ENCODE data around the gene GINS2.

The GINS2 gene

GRCh38 chr16:85704900-85705846, 16.4 kb upstream of the GINS2 start:
- H3K9me3 Mint-ChIP-seq: no peaks in the 10 kb centered on the region
- no peaks in the 10 kb centered on the region for H3K27me3 Mint-ChIP-seq
- ATAC-seq (no peak), DNase-seq (no peak)
- no peaks in the 10 kb centered on the region for H3K4me1 Mint-ChIP-seq
- H3K4me3 Mint-ChIP-seq: no peak overlapping the region
- H3K27ac Mint-ChIP-seq: peak overlapping the region in 1 of 2 donors; percentile 50

- H3K9me3 Mint-ChIP-seq: no peaks in the 10 kb centered on the region
- no peaks in the 10 kb centered on the region for H3K4me1 Mint-ChIP-seq
- DNase-seq (no peak), ATAC-seq (no peak)
- H3K27ac Mint-ChIP-seq: no peak overlapping the region
- H3K4me3 Mint-ChIP-seq: no peak overlapping the region
- H3K27me3 Mint-ChIP-seq: no peaks in the 10 kb centered on the region
These were observed 15.3 kb upstream of the GINS2 start for GRCh38 chr16:85704011-85704410.

- Mint-ChIP-seq H3K9me3 (no peaks in the 10 kb centered on the region), H3K4me3 (no peak overlapping the region), H3K27ac (no peak overlapping the region), H3K27me3 (peaks cover 36% of the 10 kb centered on the region), H3K4me1 (no peaks in the 10 kb centered on the region)
- DNase-seq (no peak), ATAC-seq (no peak)
These were observed 10.9 kb upstream of the GINS2 start for GRCh38 chr16:85699628-85700027.

GRCh38 chr16:85698935-85699558, 10.3 kb upstream of the GINS2 start:
- Mint-ChIP-seq H3K4me1 (no peaks in the 10 kb centered on the region), H3K27me3 (peaks cover 36% of the 10 kb centered on the region), H3K4me3 (no peak overlapping the region), H3K9me3 (no peaks in the 10 kb centered on the region), H3K27ac (no peak overlapping the region)
- DNase-seq: no peak
- no peak for ATAC-seq

- H3K27me3 Mint-ChIP-seq: peaks cover 41% of the 10 kb centered on the region
- H3K4me1 Mint-ChIP-seq: no peaks in the 10 kb centered on the region
- DNase-seq (no peak), ATAC-seq (no peak)
- no peak overlapping the region for H3K4me3 Mint-ChIP-seq
- H3K27ac Mint-ChIP-seq: no peak overlapping the region
- no peaks in the 10 kb centered on the region for H3K9me3 Mint-ChIP-seq
These were observed 9.7 kb upstream of the GINS2 start for GRCh38 chr16:85698459-85698891.

- H3K27me3 Mint-ChIP-seq: peaks cover 46% of the 10 kb centered on the region
- H3K27ac Mint-ChIP-seq: no peak overlapping the region
- no peak overlapping the region for H3K4me3 Mint-ChIP-seq
- H3K4me1 Mint-ChIP-seq: no peaks in the 10 kb centered on the region
- ATAC-seq (no peak), DNase-seq (no peak)
- H3K9me3 Mint-ChIP-seq: no peaks in the 10 kb centered on the region
These were observed 8.7 kb upstream of the GINS2 start for GRCh38 chr16:85697431-85697830.

GRCh38 chr16:85696781-85697180, 8.0 kb upstream of the GINS2 start:
- Mint-ChIP-seq H3K4me1 (no peaks in the 10 kb centered on the region), H3K4me3 (no peak overlapping the region), H3K27ac (no peak overlapping the region), H3K9me3 (no peaks in the 10 kb centered on the region), H3K27me3 (peaks cover 46% of the 10 kb centered on the region)
- DNase-seq (no peak), ATAC-seq (no peak)

- Mint-ChIP-seq H3K27ac (no peak overlapping the region), H3K4me3 (no peak overlapping the region), H3K4me1 (no peaks in the 10 kb centered on the region), H3K9me3 (no peaks in the 10 kb centered on the region), H3K27me3 (peaks cover 55% of the 10 kb centered on the region)
- DNase-seq (no peak), ATAC-seq (no peak)
These were observed 6.7 kb upstream of the GINS2 start for GRCh38 chr16:85695196-85696128.

GRCh38 chr16:85690469-85691064, 1.8 kb upstream of the GINS2 start:
- ATAC-seq (no peak), DNase-seq (no peak)
- Mint-ChIP-seq H3K27me3 (peaks cover 34% of the 10 kb centered on the region), H3K9me3 (no peaks in the 10 kb centered on the region), H3K4me3 (no peak overlapping the region), H3K4me1 (peaks cover 32% of the 10 kb centered on the region), H3K27ac (no peak overlapping the region)

GRCh38 chr16:85689950-85690320, 1.2 kb upstream of the GINS2 start:
- H3K4me1 Mint-ChIP-seq: peaks cover 32% of the 10 kb centered on the region
- peak overlapping the region in 1 of 2 donors; percentile 15 for H3K4me3 Mint-ChIP-seq
- no peak for ATAC-seq
- H3K27ac Mint-ChIP-seq: no peak overlapping the region
- no peaks in the 10 kb centered on the region for H3K9me3 Mint-ChIP-seq
- no peak for DNase-seq
- peaks cover 28% of the 10 kb centered on the region for H3K27me3 Mint-ChIP-seq

GRCh38 chr16:85689285-85689949, 663 bp upstream of the GINS2 start:
- Mint-ChIP-seq H3K9me3 (no peaks in the 10 kb centered on the region), H3K4me3 (peak overlapping the region; percentile 75 to 76), H3K4me1 (peaks cover 32% of the 10 kb centered on the region), H3K27ac (peak overlapping the region in 1 of 2 donors; percentile 33), H3K27me3 (peaks cover 25% of the 10 kb centered on the region)
- ATAC-seq (no peak), DNase-seq (no peak)

GRCh38 chr16:85687651-85688471, 893 bp downstream of the GINS2 start:
- Mint-ChIP-seq H3K9me3 (no peaks in the 10 kb centered on the region), H3K27me3 (peaks cover 15% of the 10 kb centered on the region), H3K27ac (peak overlapping the region; percentile 92 to 97), H3K4me3 (peak overlapping the region; percentile 90 to 92), H3K4me1 (peaks cover 32% of the 10 kb centered on the region)
- peak in 1 of 2 donors; percentile 26 for DNase-seq
- ATAC-seq: no peak

GRCh38 chr16:85686912-85687591, 1.7 kb downstream of the GINS2 start:
- Mint-ChIP-seq H3K27ac (no peak overlapping the region), H3K4me3 (peak overlapping the region; percentile 90 to 92), H3K4me1 (peaks cover 32% of the 10 kb centered on the region), H3K27me3 (peaks cover 15% of the 10 kb centered on the region), H3K9me3 (no peaks in the 10 kb centered on the region)
- peak; percentile 33 for ATAC-seq
- DNase-seq: peak in 1 of 2 donors; percentile 40

All from stimulated activated naive CD8-positive, alpha-beta T cell treated with anti-CD3 and anti-CD28 coated beads, Interleukin-15, amount 100 ng/mL, for 72 hours (primary cell).